T-cell (primary cell): ENCODE results near the gene ARSD. TPM values are rescaled to one million over a fixed set of nuclear protein-coding genes. Genes with fewer than 3 reads are reported as not detected.
A peak's percentile ranks its signal among the peaks of the same experiment; 100 is the strongest.
"Not testable (repeated sequence)": the region's sequence is repeated elsewhere in the genome, so short reads cannot be mapped to it uniquely, and the experiment has no call there.

Experiments
- ATAC-seq, 4 experiments: fragments of 200-7000 bp in 3 of 4; fragments of 150-1000 bp in 1 of 4; cut with Tn5 transposase; replicated peaks in 1 of 4; 1 replicate in 3 of 4; 2 replicates in 1 of 4; pipeline ENCODE4 v1.10.0; 2021; ENCODE audit warnings: moderate library complexity in 3 of 4, mild to moderate bottlenecking in 2 of 4, moderate number of reproducible peaks in 1 of 4
- CTCF ChIA-PET, 2 donors: fragments of 300-600 bp; sonication (Branson Sonifier 250); formaldehyde crosslinking; loops; one replicate each; lab custom pipeline; 2022; ENCODE audit warnings: antibody characterized with exemption in 2 of 2; lab: Charles Lee
- POLR2A ChIA-PET, 2 donors: fragments of 300-600 bp; sonication (Branson Sonifier 250); formaldehyde crosslinking; loops; one replicate each; lab custom pipeline; 2022; ENCODE audit warnings: antibody characterized with exemption in 2 of 2; lab: Charles Lee
- DNase-seq, 35 experiments: peaks; one replicate each; pipeline versions ENCODE4 v3.0.0 to v3.0.0-alpha.2; 2013 to 2023
- H3K27ac ChIP-seq: one replicate; pipeline ENCODE4 v1.5.1; 2013; ENCODE audit warnings: low read length
- H3K27me3 ChIP-seq, 2 experiments: replicated peaks in 1 of 2; 1 replicate in 1 of 2; 2 replicates in 1 of 2; pipeline versions ENCODE4 v1.6.1 to v1.7.0; 2013; ENCODE audit warnings: low read length in 1 of 2, mixed read lengths in 1 of 2; ENCODE audit not compliant: control insufficient read depth in 2 of 2, insufficient read depth in 2 of 2; ENCODE audit errors: extremely low read depth in 1 of 2
- H3K36me3 ChIP-seq, 2 donors: 1 replicate in 1 of 2; 2 replicates in 1 of 2; pipeline versions ENCODE4 v1.6.1 to v1.7.0; 2013; ENCODE audit warnings: low read length in 1 of 2; ENCODE audit not compliant: control insufficient read depth in 2 of 2, insufficient read depth in 1 of 2; ENCODE audit errors: extremely low read depth in 1 of 2
- H3K4me1 ChIP-seq, 2 experiments: 1 replicate in 1 of 2; 2 replicates in 1 of 2; pipeline versions ENCODE4 v1.6.1 to v1.7.0; 2013; ENCODE audit warnings: low read length in 2 of 2, mixed read lengths in 1 of 2; ENCODE audit not compliant: insufficient read depth in 2 of 2, control insufficient read depth in 1 of 2; ENCODE audit errors: extremely low read depth in 1 of 2
- H3K4me3 ChIP-seq, 2 donors: 1 replicate in 1 of 2; 2 replicates in 1 of 2; pipeline versions ENCODE4 v1.5.1 to v1.7.0; 2013; ENCODE audit warnings: mild to moderate bottlenecking in 2 of 2, low read length in 1 of 2, moderate library complexity in 1 of 2; ENCODE audit not compliant: control insufficient read depth in 1 of 2; ENCODE audit errors: extremely low read depth in 1 of 2
- H3K9me3 ChIP-seq: 2 replicates; pipeline ENCODE4 v1.7.0; 2013
- H3K27ac Mint-ChIP-seq, 2 donors: one replicate each; pipeline ENCODE4 v1.8.0; 2020 to 2021; ENCODE audit warnings: mild to moderate bottlenecking in 2 of 2, mixed read lengths in 2 of 2
- H3K27me3 Mint-ChIP-seq, 2 donors: one replicate each; pipeline ENCODE4 v1.8.0; 2021 to 2022; ENCODE audit warnings: mixed read lengths in 2 of 2
- H3K36me3 Mint-ChIP-seq: one replicate; pipeline ENCODE4 v1.8.0; 2021; ENCODE audit warnings: mixed read lengths
- H3K4me1 Mint-ChIP-seq, 3 donors: one replicate each; pipeline ENCODE4 v1.8.0; 2020 to 2022; ENCODE audit warnings: mixed read lengths in 3 of 3, mild to moderate bottlenecking in 1 of 3
- H3K4me3 Mint-ChIP-seq, 3 donors: one replicate each; pipeline ENCODE4 v1.8.0; 2020 to 2022; ENCODE audit warnings: mild to moderate bottlenecking in 3 of 3, mixed read lengths in 3 of 3, moderate library complexity in 3 of 3
- H3K9me3 Mint-ChIP-seq, 3 donors: one replicate each; pipeline ENCODE4 v1.8.0; 2020 to 2022; ENCODE audit warnings: mixed read lengths in 3 of 3
- WGBS: methylation state at CpG from one replicate; pipeline ENCODE4 v1.1.5; 2013; ENCODE audit warnings: missing lambda C conversion rate; ENCODE audit not compliant: insufficient coverage; 5-methylcytosine and 5-hydroxymethylcytosine counted together
- total RNA-seq, 35 experiments: library from RNA in 6 of 35; stranded (reverse) in 6 of 35; fragments of 120-200 nt in 1 of 35; gene quantifications; one replicate each; pipeline versions ENCODE4 v1.2.1 to v1.2.4 and lab custom pipeline; 2013 to 2026

The ARSD gene
- total RNA-seq, 5 donors from 2014 or later (not counting 1 experiment from before 2014, with no cell fraction given), result 1.4 to 4.7 (median 3.1) TPM

DNA sequence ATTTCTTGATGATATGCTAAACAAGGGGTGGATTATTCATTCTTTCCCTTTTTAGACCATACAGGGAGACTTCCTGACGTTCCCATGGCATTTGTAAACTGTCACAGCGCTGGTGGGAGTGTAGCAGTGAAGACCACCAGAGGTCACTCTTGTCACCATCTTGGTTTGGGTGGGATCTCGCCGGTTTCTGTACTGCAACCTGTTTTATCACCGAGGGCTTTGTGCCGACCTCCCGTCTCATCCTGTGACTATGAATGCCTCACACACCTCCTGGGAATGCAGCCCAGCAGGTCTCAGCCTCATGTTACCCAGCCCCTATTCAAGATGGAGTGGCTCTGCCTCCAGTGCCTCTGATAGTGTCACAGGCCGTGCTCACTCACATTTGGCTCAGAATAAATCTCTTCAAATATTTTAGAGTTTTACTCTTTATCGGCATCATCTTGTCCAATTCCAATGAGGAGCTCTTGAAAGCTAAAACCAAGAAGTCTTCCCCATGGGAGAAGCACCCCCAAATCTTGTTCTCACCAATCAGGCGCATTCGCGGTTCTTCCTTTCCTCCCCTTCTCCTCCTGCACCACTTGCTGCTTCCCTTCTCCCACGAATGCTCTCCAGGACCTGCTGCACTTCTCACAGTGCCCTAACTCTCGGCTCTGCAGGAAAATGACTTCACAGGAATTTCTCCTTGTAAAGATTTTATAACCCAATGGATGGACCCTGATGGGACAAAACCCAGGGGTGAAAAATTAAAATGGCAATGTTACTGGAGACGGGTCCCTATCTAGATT lies 39.2 kb downstream of the ARSD start:
- H3K4me1 ChIP-seq, H3K36me3 Mint-ChIP-seq, ATAC-seq, H3K27me3 ChIP-seq, CTCF ChIA-PET, H3K36me3 ChIP-seq, H3K9me3 ChIP-seq, H3K27ac Mint-ChIP-seq, H3K9me3 Mint-ChIP-seq, POLR2A ChIA-PET, H3K27ac ChIP-seq: not testable (repeated sequence)
- peak overlapping the region; percentile 25 to 28 for H3K4me3 ChIP-seq
- Mint-ChIP-seq H3K4me1 (peaks cover 14 to 22% (median 17%) of the 10 kb centered on the region in 3 donors), H3K4me3 (peak overlapping the region; percentile 72 to 82 (median 79)), H3K27me3 (peaks cover 7 to 28% of the 10 kb centered on the region in 2 donors)
- peak in 1 of 35 experiments; percentile 9 for DNase-seq
- WGBS, result 5% methylated on average over 4 of the region's 15 CpGs

DNA sequence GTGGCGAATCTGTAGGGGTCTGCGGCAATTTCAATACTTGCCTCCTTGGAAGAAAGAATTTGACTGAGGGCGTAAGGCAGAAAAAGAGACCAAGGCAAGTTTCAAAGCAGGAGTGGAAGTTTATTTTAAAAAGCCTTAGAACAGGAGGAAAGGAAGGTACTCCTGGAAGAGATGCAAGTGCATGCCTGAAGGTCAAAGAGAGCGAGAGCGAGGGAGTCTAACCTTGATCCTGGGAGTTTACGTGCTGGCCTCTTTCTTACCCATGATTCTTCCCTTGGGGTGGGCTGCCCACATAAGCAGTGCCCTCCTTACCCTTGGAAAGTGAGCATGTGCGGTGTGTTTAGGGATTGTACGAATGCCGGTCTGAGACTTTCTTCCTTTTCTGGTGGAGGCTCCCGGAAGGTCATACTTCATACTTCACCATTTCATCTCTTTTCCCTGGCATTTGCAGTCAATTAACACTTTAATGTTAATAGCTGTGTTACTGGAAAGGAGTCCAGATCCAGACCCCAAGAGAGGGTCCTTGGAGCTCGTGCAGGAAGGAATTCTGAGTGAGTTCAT lies 40.0 kb downstream of the ARSD start:
- Histone ChIP-seq H3K4me3 (peak overlapping the region; percentile 25 to 28), H3K27ac (no peak overlapping the region), H3K27me3 (no peaks in the 10 kb centered on the region), H3K4me1 (peaks cover 0 to 7% of the 10 kb centered on the region in 2 experiments), H3K9me3 (no peaks in the 10 kb centered on the region), H3K36me3 (no peaks in the 10 kb centered on the region)
- Mint-ChIP-seq H3K36me3 (no peaks in the 10 kb centered on the region), H3K9me3 (no peaks in the 10 kb centered on the region), H3K27me3 (peaks cover 7 to 23% of the 10 kb centered on the region in 2 donors), H3K4me3 (peak overlapping the region; percentile 72 to 82 (median 79)), H3K27ac (no peak overlapping the region), H3K4me1 (peaks cover 14 to 22% (median 17%) of the 10 kb centered on the region in 3 donors)
- ChIA-PET POLR2A (no interaction called here), CTCF (no interaction called here)
- DNase-seq (no peak), ATAC-seq (no peak)
- WGBS, result 63% methylated on average over 3 of the region's 11 CpGs

DNA sequence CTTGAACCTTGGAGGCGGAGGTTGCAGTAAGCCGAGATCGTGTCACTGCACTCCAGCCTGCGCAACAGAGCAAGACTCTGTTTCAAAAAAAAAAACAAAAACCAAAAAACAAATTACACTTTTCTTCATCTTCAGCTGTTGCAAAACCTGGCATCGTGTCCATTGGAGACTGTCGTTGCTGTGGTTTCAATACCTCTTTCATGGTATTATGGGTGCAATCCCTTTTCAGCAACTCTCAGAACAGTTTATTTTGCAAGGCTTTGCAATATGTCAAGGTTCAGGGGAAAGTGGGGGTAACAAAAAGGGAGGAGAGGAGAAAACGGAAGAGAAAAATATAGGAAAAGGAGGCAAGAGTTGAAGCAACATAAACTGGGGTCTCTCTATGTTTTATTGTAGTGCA lies 40.8 kb downstream of the ARSD start:
- peak overlapping the region in 1 of 3 donors; percentile 79 for H3K4me3 Mint-ChIP-seq
- H3K27ac Mint-ChIP-seq, result no peak overlapping the region
- Histone ChIP-seq H3K4me1 (peaks cover 0 to 7% of the 10 kb centered on the region in 2 experiments), H3K9me3 (no peaks in the 10 kb centered on the region), H3K4me3 (no peak overlapping the region), H3K27me3 (no peaks in the 10 kb centered on the region), H3K27ac (no peak overlapping the region), H3K36me3 (no peaks in the 10 kb centered on the region)
- H3K4me1 Mint-ChIP-seq, result peaks cover 14 to 22% (median 17%) of the 10 kb centered on the region in 3 donors
- ATAC-seq, result no peak
- no CpG with 5 or more reads among the region's 7 CpGs for WGBS
- POLR2A ChIA-PET, result no interaction called here
- DNase-seq, result no peak
- CTCF ChIA-PET, result no interaction called here
- H3K27me3 Mint-ChIP-seq, result peaks cover 7 to 20% of the 10 kb centered on the region in 2 donors
- no peaks in the 10 kb centered on the region for H3K9me3 Mint-ChIP-seq
- H3K36me3 Mint-ChIP-seq, result no peaks in the 10 kb centered on the region

DNA sequence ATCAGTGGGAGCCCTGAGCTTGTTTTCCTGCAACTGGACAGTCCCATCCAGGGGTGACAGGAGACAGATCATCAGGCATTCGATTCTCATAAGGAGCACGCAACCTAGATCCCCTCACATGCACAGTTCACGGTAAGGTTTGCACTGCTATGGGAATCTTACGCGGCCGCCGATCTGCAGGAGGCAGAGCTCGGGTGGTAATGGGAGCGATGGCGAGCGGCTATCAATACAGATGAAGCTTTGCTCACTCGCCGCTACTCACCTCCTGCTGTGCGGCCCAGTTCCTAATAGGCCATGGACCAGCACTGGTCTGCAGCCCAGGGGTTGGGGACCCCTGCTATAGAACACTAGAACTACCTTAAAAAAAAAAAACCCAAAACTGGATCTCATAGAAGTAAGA lies 45.4 kb downstream of the ARSD start:
- no peaks in the 10 kb centered on the region for H3K9me3 Mint-ChIP-seq
- peaks cover 2 to 7% (median 3%) of the 10 kb centered on the region in 3 donors for H3K4me1 Mint-ChIP-seq
- 88% methylated on average over 3 of the region's 14 CpGs for WGBS

DNA sequence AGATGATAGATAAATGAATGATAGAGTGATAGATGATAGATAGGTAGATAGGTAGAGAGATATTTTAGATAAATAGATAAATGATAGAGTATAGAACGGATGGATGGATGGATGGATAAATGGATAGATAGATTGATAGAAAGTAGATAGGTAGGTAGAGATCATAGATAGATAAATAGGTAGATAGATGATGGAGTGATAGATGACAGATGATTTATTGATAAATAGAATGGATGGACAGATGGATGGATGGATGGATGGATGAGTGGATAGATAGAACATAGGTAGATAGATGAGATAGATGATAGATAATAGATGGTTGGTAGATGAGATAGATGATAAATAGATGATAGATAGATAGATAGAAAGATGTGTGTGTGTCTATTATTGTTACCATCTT lies 49.5 kb downstream of the ARSD start:
- DNase-seq (no peak), ATAC-seq (no peak)
- no peak overlapping the region for H3K4me3 Mint-ChIP-seq
- H3K27ac Mint-ChIP-seq, result no peak overlapping the region
- Histone ChIP-seq H3K4me3 (no peak overlapping the region), H3K4me1 (no peaks in the 10 kb centered on the region), H3K36me3 (no peaks in the 10 kb centered on the region), H3K9me3 (no peaks in the 10 kb centered on the region), H3K27ac (no peak overlapping the region), H3K27me3 (no peaks in the 10 kb centered on the region)
- no peaks in the 10 kb centered on the region for H3K9me3 Mint-ChIP-seq
- H3K36me3 Mint-ChIP-seq, result no peaks in the 10 kb centered on the region
- CTCF ChIA-PET, result no interaction called here
- WGBS, result 75% methylated on average over 1 of the region's 1 CpG
- no peaks in the 10 kb centered on the region for H3K4me1 Mint-ChIP-seq
- POLR2A ChIA-PET, result no interaction called here
- H3K27me3 Mint-ChIP-seq, result peaks cover 7 to 14% of the 10 kb centered on the region in 2 donors

More for the DNA sequence above, 45.4 kb downstream of the ARSD start:
- Histone ChIP-seq H3K9me3 (no peaks in the 10 kb centered on the region), H3K4me3 (no peak overlapping the region), H3K27ac (no peak overlapping the region), H3K36me3 (no peaks in the 10 kb centered on the region), H3K27me3 (no peaks in the 10 kb centered on the region), H3K4me1 (no peaks in the 10 kb centered on the region)
- DNase-seq (no peak), ATAC-seq (no peak)
- ChIA-PET POLR2A (no interaction called here), CTCF (no interaction called here)
- peaks cover 19 to 21% of the 10 kb centered on the region in 2 donors for H3K27me3 Mint-ChIP-seq
- H3K36me3 Mint-ChIP-seq, result no peaks in the 10 kb centered on the region
- H3K4me3 Mint-ChIP-seq, result no peak overlapping the region
- no peak overlapping the region for H3K27ac Mint-ChIP-seq

DNA sequence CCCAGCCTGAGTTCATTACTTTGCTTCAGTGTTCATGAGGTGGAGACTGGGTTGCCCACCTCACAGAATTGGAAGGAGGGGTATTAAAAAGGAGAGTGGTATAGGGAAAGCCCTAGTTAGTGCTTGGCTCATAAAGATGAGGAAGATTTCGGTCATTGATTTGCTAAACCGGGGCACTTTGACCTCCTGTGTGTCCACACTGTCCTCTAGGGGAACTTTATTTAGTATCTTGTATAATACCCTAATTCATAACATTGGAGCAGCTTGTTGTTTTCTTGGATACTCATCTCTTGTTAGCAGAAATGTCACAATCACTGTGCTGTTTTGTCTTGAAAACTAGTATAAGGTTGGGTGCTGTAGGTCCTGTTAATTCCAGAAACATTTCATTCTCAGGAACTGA lies 50.6 kb downstream of the ARSD start:
- H3K4me3 Mint-ChIP-seq, result no peak overlapping the region
- H3K36me3 Mint-ChIP-seq, result no peaks in the 10 kb centered on the region
- peaks cover 8 to 14% of the 10 kb centered on the region in 2 donors for H3K27me3 Mint-ChIP-seq
- Histone ChIP-seq H3K4me3 (no peak overlapping the region), H3K27me3 (no peaks in the 10 kb centered on the region), H3K36me3 (no peaks in the 10 kb centered on the region), H3K9me3 (no peaks in the 10 kb centered on the region), H3K4me1 (no peaks in the 10 kb centered on the region), H3K27ac (no peak overlapping the region)
- ChIA-PET POLR2A (no interaction called here), CTCF (no interaction called here)
- H3K9me3 Mint-ChIP-seq, result no peaks in the 10 kb centered on the region
- no peaks in the 10 kb centered on the region for H3K4me1 Mint-ChIP-seq
- WGBS, result no CpG with 5 or more reads among the region's 2 CpGs
- H3K27ac Mint-ChIP-seq, result no peak overlapping the region
- ATAC-seq, result no peak
- no peak for DNase-seq
